SJSA1 (cell line): ENCODE results near the gene KSR1. TPM values are rescaled to one million over a fixed set of nuclear protein-coding genes. Genes with fewer than 3 reads are reported as not detected.

Source experiments
- DNase-seq, 2 experiments: peaks; one replicate each; pipeline ENCODE4 v3.0.0-alpha.2; 2015 to 2020; ENCODE audit warnings: low spot score in 2 of 2, low read depth in 1 of 2
- H3K27ac ChIP-seq: fragments of 250-450 bp; sonication (Bioruptor Pico); 2 replicates; pipeline ENCODE4 v1.5.1; 2020; ENCODE audit warnings: mild to moderate bottlenecking, moderate library complexity
- H3K27me3 ChIP-seq: fragments of 250-450 bp; sonication (Bioruptor Pico); replicated peaks from 2 replicates; pipeline ENCODE4 v1.5.1; 2020; ENCODE audit warnings: mild to moderate bottlenecking, moderate library complexity
- H3K36me3 ChIP-seq: fragments of 250-450 bp; sonication (Bioruptor Pico); 2 replicates; pipeline ENCODE4 v1.5.1; 2020; ENCODE audit warnings: mild to moderate bottlenecking
- H3K4me1 ChIP-seq: fragments of 250-450 bp; sonication (Bioruptor Pico); replicated peaks from 2 replicates; pipeline ENCODE4 v1.6.1; 2021; ENCODE audit warnings: mild to moderate bottlenecking
- H3K4me3 ChIP-seq: fragments of 250-450 bp; sonication (Bioruptor Pico); 2 replicates; pipeline ENCODE4 v1.5.1; 2020; ENCODE audit warnings: mild to moderate bottlenecking
- H3K9me3 ChIP-seq: fragments of 250-450 bp; sonication (Bioruptor Pico); replicated peaks from 2 replicates; pipeline ENCODE4 v1.5.1; 2020; ENCODE audit warnings: mild to moderate bottlenecking
- total RNA-seq: library from RNA; depleted of rRNA; stranded (reverse); fragments of >200 nt; shearing (Covaris generic); gene quantifications from 2 replicates; pipeline ENCODE4 v1.2.3, GENCODE V29; 2014

KSR1 gene
- total RNA-seq, 1 experiment from 2014 or later: 7.7 TPM

DNA sequence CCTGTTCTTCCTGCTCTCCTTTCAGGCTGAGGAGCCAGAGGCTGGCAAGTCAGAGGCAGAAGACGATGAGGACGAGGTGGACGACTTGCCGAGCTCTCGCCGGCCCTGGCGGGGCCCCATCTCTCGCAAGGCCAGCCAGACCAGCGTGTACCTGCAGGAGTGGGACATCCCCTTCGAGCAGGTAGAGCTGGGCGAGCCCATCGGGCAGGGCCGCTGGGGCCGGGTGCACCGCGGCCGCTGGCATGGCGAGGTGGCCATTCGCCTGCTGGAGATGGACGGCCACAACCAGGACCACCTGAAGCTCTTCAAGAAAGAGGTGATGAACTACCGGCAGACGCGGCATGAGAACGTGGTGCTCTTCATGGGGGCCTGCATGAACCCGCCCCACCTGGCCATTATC, 149.2 kb downstream of the KSR1 start:
- H3K4me3 ChIP-seq: no peak overlapping the region
- H3K27ac ChIP-seq: no peak overlapping the region
- H3K36me3 ChIP-seq: peaks cover 31% of the 10 kb centered on the region
- H3K27me3 ChIP-seq: no peaks in the 10 kb centered on the region
- DNase-seq: no peak
- no peaks in the 10 kb centered on the region for H3K4me1 ChIP-seq
- no peaks in the 10 kb centered on the region for H3K9me3 ChIP-seq

GRCh38 chr17:27607521-27608091, 151.4 kb downstream of the KSR1 start:
- Histone ChIP-seq H3K9me3 (no peaks in the 10 kb centered on the region), H3K27ac (no peak overlapping the region), H3K4me1 (no peaks in the 10 kb centered on the region), H3K27me3 (no peaks in the 10 kb centered on the region), H3K4me3 (no peak overlapping the region), H3K36me3 (peaks cover 31% of the 10 kb centered on the region)
- DNase-seq: no peak

- DNase-seq: no peak
- Histone ChIP-seq H3K36me3 (peaks cover 31% of the 10 kb centered on the region), H3K27me3 (no peaks in the 10 kb centered on the region), H3K4me3 (no peak overlapping the region), H3K4me1 (no peaks in the 10 kb centered on the region), H3K9me3 (no peaks in the 10 kb centered on the region), H3K27ac (no peak overlapping the region)
These were observed 152.3 kb downstream of the KSR1 start for GRCh38 chr17:27608328-27609230.

DNA sequence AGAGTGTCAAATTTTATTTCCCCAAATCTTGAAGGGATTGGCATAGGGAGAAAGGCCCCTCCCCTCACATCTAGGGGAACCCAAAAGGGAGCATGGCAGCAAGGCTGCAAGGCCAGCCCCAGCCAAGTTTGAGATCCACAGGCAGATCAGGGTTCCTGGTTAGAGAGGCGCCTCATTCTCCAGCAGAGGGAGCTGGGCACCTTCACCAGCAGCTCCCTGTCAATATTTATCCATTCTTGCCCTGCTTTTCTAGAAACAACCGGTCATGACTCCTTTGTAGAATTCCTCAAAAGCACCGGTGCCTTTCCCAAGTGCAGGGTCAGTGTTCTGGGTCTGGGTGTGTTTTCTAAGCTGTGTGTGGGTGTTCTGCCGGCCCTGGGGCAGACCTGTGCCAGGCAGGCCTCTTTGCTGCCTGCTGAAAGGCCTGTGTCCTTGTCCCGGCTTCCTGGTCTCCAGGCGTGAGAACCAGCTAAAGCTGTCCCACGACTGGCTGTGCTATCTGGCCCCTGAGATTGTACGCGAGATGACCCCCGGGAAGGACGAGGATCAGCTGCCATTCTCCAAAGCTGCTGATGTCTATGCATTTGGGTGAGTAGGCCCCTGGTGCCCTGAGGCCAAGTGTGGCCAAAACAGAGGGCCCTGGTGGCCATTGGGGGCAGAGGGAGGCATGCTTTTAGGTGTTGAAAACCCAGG, 153.5 kb downstream of the KSR1 start:
- H3K9me3 ChIP-seq: no peaks in the 10 kb centered on the region
- peaks cover 25% of the 10 kb centered on the region for H3K36me3 ChIP-seq
- DNase-seq: no peak
- no peak overlapping the region for H3K27ac ChIP-seq
- H3K4me1 ChIP-seq: no peaks in the 10 kb centered on the region
- H3K27me3 ChIP-seq: no peaks in the 10 kb centered on the region
- no peak overlapping the region for H3K4me3 ChIP-seq

DNA sequence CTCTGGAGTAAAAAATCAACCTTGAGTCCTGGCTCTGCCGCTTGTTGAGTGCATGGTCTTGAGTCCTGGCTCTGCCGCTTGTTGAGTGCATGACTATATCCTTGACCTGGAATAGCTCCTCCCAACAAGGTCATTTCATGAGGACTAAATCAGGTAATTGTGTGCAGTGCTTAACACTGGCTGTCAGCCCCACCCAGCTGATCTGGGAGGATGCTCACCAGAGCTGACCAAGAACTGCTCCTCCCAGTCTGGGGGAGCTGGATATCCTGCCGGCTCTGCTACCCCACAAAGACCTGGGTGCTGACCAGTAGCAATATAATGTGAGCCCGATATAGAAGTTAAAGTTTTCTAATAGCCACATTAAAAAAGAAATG, 154.0 kb downstream of the KSR1 start:
- no peak overlapping the region for H3K27ac ChIP-seq
- H3K4me1 ChIP-seq: no peaks in the 10 kb centered on the region
- peaks cover 19% of the 10 kb centered on the region for H3K36me3 ChIP-seq
- DNase-seq: no peak
- H3K27me3 ChIP-seq: no peaks in the 10 kb centered on the region
- no peak overlapping the region for H3K4me3 ChIP-seq
- no peaks in the 10 kb centered on the region for H3K9me3 ChIP-seq

GRCh38 chr17:27612160-27612770, 156.0 kb downstream of the KSR1 start:
- H3K9me3 ChIP-seq: no peaks in the 10 kb centered on the region

DNA sequence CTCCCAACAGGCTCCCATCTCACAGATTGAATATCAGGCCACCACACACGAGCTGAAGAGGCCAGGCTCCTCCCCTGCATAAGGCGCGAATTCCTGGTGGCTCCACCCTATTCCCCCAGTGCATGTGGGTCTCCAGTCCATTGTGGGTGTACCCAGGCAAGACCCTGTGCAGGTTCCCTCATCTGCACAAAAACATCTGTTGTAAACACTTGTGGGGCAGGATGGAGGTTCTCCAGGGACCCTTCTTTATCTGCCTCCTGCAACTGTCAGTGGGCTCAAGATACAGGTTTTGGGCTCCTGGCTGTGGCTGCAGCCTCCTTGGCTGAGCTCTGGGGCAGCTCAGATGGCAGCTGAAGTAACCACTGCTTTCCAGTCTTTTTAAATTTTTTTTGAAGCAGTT, 157.2 kb downstream of the KSR1 start:
- Histone ChIP-seq H3K36me3 (peaks cover 14% of the 10 kb centered on the region; the same call in 1 of the 2 replicates), H3K4me3 (no peak overlapping the region), H3K4me1 (no peaks in the 10 kb centered on the region), H3K9me3 (no peaks in the 10 kb centered on the region), H3K27ac (no peak overlapping the region), H3K27me3 (no peaks in the 10 kb centered on the region)
- DNase-seq: no peak

More at GRCh38 chr17:27612160-27612770, 156.0 kb downstream of the KSR1 start:
- peaks cover 10% of the 10 kb centered on the region; the same call in 1 of the 2 replicates for H3K36me3 ChIP-seq
- H3K27me3 ChIP-seq: no peaks in the 10 kb centered on the region
- DNase-seq: no peak
- H3K4me1 ChIP-seq: no peaks in the 10 kb centered on the region
- H3K27ac ChIP-seq: no peak overlapping the region
- H3K4me3 ChIP-seq: no peak overlapping the region

DNA sequence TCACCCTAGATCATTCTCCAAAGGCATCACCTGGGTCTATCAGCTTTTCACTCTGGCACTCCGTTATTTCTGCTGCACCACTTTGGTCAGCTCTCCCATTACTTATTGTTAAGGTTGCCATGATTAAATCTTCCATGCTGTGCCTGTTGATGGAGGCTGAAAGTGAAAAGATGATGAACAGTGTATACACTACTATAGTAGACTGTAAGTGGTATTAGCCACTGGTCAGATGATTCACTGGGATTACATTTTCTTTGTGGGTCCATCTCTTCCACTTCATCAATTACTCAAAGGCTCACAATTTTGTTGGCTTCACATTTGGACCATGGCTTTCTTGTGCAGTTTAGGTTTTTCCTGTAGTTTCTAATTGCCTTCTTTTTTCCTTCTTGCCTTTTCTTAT, 158.9 kb downstream of the KSR1 start:
- no peak for DNase-seq
- no peaks in the 10 kb centered on the region for H3K9me3 ChIP-seq
- no peak overlapping the region for H3K4me3 ChIP-seq
- H3K36me3 ChIP-seq: 0 out of 2 replicates have a peak, but pooled peaks cover 5% of the 10 kb centered on the region
- H3K27ac ChIP-seq: no peak overlapping the region
- no peaks in the 10 kb centered on the region for H3K4me1 ChIP-seq
- no peaks in the 10 kb centered on the region for H3K27me3 ChIP-seq

DNA sequence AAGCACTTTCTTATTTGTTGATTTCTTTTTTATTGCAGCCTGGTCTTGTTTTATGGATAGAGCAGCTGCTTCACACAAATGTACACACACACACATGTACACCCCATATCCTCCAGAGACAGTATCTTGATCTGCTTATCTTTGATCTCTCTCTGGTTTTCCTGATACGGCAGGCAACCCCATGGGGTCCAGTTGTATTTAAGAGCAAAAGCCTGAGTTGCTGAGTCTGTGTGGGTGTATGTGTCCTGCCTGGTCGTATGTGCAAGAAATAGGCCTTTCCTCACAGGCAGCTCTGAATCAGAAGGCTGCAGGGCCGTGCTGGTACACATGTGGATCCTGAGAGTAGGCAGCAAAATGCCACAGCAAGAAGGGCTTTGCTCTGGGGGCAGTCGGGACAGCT, 160.2 kb downstream of the KSR1 start:
- H3K36me3 ChIP-seq: 0 out of 2 replicates have a peak, but pooled peaks cover 5% of the 10 kb centered on the region
- H3K4me1 ChIP-seq: no peaks in the 10 kb centered on the region
- H3K27ac ChIP-seq: no peak overlapping the region
- DNase-seq: no peak
- no peak overlapping the region for H3K4me3 ChIP-seq
- H3K27me3 ChIP-seq: no peaks in the 10 kb centered on the region
- no peaks in the 10 kb centered on the region for H3K9me3 ChIP-seq

DNA sequence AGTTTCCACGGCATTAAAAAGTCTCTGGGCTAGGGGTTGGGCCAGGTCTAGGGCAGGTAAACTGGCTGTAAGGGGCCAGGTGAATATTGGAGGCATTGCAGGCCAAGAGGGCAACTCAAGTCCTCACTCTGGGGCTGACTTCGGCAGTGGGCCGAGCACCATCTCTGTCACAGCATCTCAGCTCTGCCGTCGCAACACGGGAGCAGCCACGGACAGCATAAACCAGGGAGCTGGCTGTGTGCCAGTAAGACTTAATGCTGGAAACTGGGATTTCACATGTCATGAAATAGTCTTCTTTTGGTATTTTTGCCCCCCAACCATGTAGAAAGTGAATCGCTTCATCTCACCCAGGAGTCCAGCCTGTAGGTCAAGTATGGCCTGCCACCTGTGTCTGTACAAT, 162.2 kb downstream of the KSR1 start:
- H3K27me3 ChIP-seq: no peaks in the 10 kb centered on the region
- H3K4me1 ChIP-seq: no peaks in the 10 kb centered on the region
- no peak overlapping the region for H3K4me3 ChIP-seq
- no peak overlapping the region for H3K27ac ChIP-seq
- H3K9me3 ChIP-seq: no peaks in the 10 kb centered on the region
- H3K36me3 ChIP-seq: peaks cover 9% of the 10 kb centered on the region; the same call in 1 of the 2 replicates
- DNase-seq: no peak

DNA sequence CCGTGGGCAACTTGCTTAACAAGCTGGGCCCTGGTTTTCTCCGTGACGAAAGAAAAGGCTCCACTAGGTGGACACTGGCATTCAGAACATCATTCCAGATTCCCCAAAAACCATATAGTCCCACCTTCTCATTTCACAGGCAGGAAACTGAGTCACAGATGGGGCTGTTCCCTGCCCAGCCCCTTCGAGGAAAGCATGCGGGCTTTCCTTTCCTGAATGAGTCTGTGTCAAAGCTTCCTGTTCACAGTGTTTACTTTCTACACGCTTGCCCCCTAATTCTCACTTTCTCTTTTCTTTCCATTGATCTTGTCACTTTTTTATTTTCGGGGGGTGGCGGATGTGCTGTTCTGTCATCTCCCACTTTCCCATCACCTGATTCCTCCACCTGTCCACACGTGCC, 164.5 kb downstream of the KSR1 start:
- no peak overlapping the region for H3K27ac ChIP-seq
- H3K9me3 ChIP-seq: no peaks in the 10 kb centered on the region
- H3K4me3 ChIP-seq: no peak overlapping the region
- H3K4me1 ChIP-seq: no peaks in the 10 kb centered on the region
- DNase-seq: no peak
- peaks cover 11% of the 10 kb centered on the region; the same call in 1 of the 2 replicates for H3K36me3 ChIP-seq
- no peaks in the 10 kb centered on the region for H3K27me3 ChIP-seq

DNA sequence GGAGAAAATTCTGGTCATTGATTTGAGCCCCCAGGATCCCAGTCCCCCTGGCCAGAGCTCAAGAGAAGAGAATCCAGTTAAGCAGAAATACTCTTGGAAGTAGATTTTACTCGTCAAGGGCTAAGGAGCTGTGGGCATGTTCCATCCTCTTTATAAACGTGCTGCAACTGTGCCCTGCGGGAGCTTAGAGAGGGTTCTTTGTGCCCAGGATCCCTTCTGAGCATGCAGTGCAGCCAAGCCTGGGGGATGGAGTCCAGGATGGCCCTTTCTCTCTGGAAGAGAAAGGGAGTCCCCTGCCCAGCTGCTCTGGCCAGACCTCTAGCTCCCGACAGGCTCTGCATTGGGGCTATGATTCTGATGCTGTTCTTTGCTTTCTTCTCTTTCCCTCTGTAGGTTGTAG, 165.3 kb downstream of the KSR1 start:
- Histone ChIP-seq H3K4me1 (no peaks in the 10 kb centered on the region), H3K27ac (no peak overlapping the region), H3K27me3 (no peaks in the 10 kb centered on the region), H3K9me3 (no peaks in the 10 kb centered on the region), H3K36me3 (peaks cover 11% of the 10 kb centered on the region; the same call in 1 of the 2 replicates), H3K4me3 (no peak overlapping the region)
- DNase-seq: no peak

GRCh38 chr17:27621942-27622559, 165.8 kb downstream of the KSR1 start:
- Histone ChIP-seq H3K9me3 (no peaks in the 10 kb centered on the region), H3K27ac (no peak overlapping the region), H3K36me3 (peaks cover 11% of the 10 kb centered on the region; the same call in 1 of the 2 replicates), H3K4me1 (no peaks in the 10 kb centered on the region), H3K27me3 (no peaks in the 10 kb centered on the region), H3K4me3 (no peak overlapping the region)
- no peak for DNase-seq
